Measurements from ENCODE around the gene E2F6.

DNA sequence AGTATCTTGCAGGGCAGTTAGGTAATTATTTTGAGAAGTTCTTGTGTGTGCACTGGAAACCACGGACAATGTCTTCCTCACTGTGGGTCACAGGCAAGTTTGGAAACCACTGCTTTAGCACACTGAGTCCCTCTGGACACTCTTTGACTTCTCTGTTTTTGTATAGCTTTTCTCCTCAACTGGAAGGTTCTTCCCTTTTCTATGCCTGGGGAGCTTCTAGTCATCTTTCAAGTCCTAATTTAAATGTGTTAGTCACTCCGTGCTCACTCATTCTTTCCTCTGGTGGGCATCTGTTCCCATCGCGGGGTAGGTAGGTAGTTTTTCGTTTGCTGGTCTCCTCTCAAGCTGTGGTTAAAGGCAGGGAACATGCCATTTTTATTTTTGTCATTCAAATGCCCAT lies 32.1 kb downstream of the E2F6 start:
- TF ChIP-seq ZNF432 (CRISPR knock-in tag; IDR thresholded peaks at IDR 0.05; ENCODE audit: borderline replicate concordance) (no peak), ZNF260 (CRISPR knock-in tag; IDR thresholded peaks at IDR 0.05; ENCODE audit: borderline replicate concordance, low read depth) (no peak), SMC3 (IDR thresholded peaks at IDR 0.05; ENCODE audit: low read length) (no peak), FLYWCH1 (CRISPR knock-in tag; IDR thresholded peaks at IDR 0.05) (no peak), CTCF (CRISPR knock-in tag; IDR thresholded peaks at IDR 0.05) (no peak), ATF3 (CRISPR knock-in tag; IDR thresholded peaks at IDR 0.05) (no peak), BHLHE40 (IDR thresholded peaks at IDR 0.05; ENCODE audit: low read length) (no peak), SMAD1 (CRISPR knock-in tag; IDR thresholded peaks at IDR 0.05; ENCODE audit: borderline replicate concordance, low read depth) (no peak), THAP7 (CRISPR knock-in tag; IDR thresholded peaks at IDR 0.05) (no peak), PBX2 (CRISPR knock-in tag; IDR thresholded peaks at IDR 0.05) (no peak), MIER3 (CRISPR knock-in tag; IDR thresholded peaks at IDR 0.05; ENCODE audit: borderline replicate concordance) (no peak)
- TF ChIP-seq, protein P1, sequence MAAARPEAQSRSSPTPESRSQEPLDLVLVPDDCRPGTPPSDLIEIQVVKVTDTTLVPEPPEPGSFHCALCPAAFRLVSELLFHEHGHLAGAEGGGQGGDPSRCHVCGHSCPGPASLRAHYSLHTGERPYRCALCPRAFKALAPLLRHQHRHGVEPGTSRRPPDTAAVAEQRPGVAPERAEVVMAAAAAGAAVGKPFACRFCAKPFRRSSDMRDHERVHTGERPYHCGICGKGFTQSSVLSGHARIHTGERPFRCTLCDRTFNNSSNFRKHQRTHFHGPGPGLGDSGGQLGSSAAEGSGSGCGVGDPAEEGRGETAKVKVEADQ (CRISPR knock-in tag; IDR thresholded peaks at IDR 0.05; ENCODE audit: borderline replicate concordance): no peak

All from HepG2 (cell line).